HG03025 (cell line): Measurements from ENCODE around the gene AGAP3.

Source experiments
- ATAC-seq: cut with Tn5 transposase; IDR thresholded peaks from one replicate; pipeline ENCODE4 v1.9.1; 2021; ENCODE audit warnings: mild to moderate bottlenecking, moderate library complexity; ENCODE audit not compliant: unreplicated experiment, low FRiP score

Gene AGAP3

GRCh38 chr7:151121380-151122170, 35.3 kb downstream of the AGAP3 start:
- ATAC-seq, result no peak

GRCh38 chr7:151122276-151122675, 36.0 kb downstream of the AGAP3 start:
- ATAC-seq, result no peak

DNA sequence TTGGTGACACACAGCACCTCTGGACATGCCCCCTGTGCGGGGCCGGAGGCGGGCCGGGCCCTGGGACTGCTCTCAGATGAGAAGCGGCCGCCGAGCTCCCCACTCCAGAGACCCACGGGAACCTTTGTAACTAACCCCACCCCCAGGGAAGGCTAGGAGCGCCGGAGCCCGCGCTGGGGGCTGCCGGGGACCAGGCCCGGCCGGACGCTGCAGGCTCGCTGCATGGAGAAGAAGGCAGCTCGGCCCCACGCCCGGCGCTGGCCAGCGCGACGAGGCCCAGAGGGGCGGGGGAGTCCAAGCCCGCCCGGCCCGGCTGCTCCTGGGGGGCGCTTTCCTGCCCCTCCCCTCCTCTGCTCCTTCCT, 36.5 kb downstream of the AGAP3 start:
- no peak for ATAC-seq

DNA sequence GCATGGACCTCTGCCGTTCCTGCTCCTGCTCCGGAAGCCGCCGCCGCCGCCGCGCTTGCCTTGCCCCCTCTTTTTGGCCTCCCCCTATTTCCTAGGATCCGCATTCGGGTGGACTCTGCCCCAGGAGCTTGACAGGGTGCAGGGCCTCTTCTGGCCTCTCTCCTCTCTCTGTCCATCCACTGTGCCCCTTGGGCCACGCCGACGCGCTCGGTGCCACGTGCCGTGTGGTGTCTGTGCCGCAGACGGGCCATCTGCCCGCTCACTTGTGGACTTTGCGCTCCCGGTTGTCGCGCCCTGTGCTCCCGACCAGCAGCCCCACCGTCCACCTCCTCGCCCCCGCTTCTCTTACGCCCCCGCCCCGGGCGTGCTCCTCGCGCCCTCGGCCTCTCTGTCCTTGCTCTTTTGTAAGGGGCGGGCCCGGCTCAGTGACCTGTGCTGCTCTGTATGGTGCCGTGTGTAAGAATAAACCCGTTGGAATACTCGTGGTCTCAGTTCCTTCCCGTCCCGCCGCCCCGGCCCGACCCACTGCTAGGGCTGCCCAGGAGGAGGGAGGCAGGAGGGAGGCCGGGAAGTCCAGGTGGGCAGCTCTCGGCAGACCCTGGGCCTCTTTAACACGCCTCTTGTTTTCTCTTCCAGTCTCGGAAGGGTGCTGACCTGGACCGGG, 37.0 kb downstream of the AGAP3 start:
- ATAC-seq, result no peak

GRCh38 chr7:151123822-151124464, 37.7 kb downstream of the AGAP3 start:
- peak; percentile 62 for ATAC-seq

DNA sequence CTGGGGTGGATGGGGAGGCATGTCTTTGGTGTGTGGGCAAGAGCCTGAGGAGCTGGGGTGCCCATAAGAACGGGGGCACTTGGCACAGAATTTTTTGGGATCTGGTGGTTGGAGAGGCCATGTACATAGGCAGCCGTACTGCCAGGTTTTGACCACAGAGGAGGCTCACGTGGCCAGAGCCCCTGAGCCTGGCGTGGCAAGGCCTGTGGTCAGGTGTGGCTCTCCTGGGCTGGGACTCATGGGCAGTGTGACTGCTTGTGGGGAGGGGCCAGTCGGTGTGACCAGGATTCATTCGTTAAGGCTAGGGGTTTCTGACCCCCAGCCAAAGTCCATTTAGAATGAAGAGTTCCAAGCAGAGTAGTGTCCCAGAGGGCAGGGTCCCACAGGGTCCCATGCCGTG, 38.2 kb downstream of the AGAP3 start:
- no peak for ATAC-seq

- ATAC-seq, result no peak
Measured at GRCh38 chr7:151124899-151125399, 38.7 kb downstream of the AGAP3 start.

DNA sequence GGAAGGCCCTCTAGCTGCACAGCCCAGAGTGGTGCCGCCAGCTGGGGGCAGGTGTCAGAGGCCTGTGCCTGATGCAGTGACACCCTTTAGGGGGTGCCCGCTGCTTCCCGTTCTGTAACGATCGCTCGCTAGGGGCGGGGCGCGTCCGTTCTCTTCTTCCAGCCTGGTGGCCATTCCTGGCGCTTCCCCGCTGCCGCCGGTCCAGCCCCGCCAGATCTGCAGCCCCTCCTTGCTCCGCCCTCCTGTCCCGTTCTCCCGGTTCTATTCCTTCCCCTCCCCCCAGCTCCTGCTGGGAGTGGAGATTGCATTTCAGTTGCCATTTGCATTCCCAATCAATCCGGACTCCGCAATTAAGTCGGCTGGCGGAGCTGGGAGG, 39.2 kb downstream of the AGAP3 start:
- no peak for ATAC-seq

DNA sequence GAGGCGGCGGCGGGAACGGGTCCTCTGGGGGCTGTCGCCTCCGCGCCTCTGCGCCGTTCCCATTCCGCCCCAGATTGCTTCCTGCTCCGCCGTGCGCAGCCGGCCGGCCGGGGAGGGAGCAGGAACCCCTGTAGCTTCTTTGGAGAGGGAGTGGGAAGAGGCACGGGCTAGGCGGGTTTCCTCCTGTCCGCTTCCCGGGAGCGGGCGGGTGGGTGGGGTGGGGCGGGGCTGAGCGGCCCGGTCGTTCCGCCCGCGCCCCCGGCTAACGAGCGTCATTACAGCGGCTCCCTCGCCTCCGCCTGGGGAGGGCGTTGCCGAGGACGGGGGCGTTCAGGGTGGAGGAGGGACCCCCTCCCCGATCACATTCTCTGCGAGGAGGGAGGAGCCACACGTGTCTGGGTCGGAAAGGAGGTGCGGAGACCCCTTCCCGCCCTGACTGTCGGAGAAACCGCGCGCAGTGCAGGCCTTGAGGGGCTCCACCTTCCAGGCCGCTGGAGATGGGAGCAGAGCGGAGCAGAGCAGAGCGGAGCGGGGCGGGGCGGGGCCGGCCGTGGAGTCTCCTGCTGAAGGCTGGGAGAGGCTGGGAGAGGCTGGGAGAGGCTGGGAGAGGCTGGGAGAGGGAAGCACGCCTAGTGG, 39.7 kb downstream of the AGAP3 start:
- ATAC-seq, result no peak

DNA sequence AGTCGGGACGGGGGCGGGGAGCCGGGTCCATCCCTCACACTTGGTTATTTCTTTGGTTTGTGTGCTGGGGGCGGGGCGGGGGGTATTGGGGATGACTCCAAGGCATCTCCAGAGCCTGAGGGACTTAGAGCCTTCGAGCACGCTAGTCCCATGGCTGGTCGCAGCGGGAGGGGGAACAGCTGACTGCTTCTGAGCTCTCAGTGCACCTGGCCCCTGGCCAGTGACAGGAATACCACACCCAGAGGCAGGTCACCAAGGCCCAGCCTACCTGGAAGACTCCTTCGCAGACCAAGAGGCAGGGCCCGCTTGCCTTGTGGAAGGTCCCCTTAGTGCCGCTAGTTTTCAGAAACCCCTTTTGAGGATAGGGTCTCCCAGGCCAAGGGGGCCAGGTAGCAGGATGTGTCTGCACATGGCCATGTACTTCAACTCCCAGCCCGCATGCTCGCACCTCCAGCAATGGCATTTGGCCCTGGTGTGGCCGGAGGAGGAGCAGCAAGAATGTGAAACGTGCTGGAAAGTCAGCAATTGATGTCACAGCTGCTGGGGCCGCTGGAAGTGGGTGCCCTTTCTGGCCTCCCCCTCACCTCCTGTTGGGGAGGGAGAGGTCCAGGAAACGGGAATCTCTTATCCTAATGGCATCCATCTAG, 40.3 kb downstream of the AGAP3 start:
- ATAC-seq, result no peak

- no peak for ATAC-seq
Measured at GRCh38 chr7:151128144-151128543, 41.9 kb downstream of the AGAP3 start.

DNA sequence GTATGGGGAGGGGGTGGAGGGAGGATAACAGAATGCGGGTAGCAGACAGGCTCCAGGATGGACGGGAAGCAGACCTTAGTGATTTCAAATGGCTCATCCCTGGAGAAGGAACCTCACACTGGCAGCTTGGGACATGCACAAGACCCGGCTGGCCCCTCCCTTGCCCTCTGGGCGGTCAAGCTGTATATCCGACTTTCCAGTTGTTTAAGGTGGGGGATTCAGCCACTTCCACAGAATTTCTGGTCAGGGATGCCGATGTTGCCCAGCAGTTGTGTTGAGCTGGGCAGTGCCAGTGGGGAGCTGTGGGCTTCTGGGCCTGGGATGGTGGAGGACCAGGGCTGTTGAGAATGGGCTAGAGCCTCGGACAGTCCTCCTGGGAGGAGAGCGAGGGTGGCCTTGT, 42.4 kb downstream of the AGAP3 start:
- no peak for ATAC-seq

GRCh38 chr7:151129117-151129959, 43.1 kb downstream of the AGAP3 start:
- ATAC-seq, result no peak

DNA sequence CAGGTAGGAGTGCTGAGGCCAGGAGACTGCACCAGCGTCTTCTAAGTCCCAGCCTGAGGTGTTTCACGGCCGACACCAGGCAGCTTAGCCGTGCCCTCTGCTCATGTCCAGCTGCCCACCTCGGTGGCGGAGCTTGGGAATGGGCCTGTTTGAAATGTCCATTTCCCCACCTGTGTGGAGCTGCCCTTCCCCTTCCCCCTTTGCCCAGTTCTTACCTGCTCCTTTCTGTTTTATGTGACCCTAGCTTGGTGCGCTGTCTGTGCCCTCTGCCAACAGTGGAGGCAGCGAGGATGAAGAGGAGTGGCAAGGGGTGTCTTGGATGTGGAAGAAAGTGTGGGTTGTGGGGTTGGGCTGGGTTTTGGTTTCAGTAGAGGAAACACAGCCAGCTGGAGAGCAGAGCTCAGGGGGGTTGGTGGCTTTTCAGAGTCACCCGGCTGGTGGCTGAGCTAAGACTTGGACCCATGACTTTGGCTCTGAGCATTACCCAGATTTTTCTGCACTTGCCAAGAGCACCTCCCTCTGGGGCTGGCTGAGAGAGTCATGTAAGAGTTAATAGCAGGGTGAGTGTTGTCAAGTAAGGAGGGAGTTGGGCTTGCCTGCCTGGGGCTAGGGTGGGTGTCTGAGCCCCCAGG, 43.8 kb downstream of the AGAP3 start:
- ATAC-seq, result no peak

- ATAC-seq, result no peak
Measured at GRCh38 chr7:151130741-151131157, 44.5 kb downstream of the AGAP3 start.

GRCh38 chr7:151131224-151131591, 44.9 kb downstream of the AGAP3 start:
- no peak for ATAC-seq

- no peak for ATAC-seq
Measured at GRCh38 chr7:151131592-151132293, 45.5 kb downstream of the AGAP3 start.

GRCh38 chr7:151132461-151133205, 46.4 kb downstream of the AGAP3 start:
- no peak for ATAC-seq
